H9 (cell line): ENCODE measurements around the gene MSH6. TPM values are rescaled to one million over a fixed set of nuclear protein-coding genes. Genes with fewer than 3 reads are reported as not detected.

Experiments used
- DNase-seq: peaks from one replicate; pipeline ENCODE4 v3.0.0-alpha.2; 2017
- H2AFZ ChIP-seq: one replicate; pipeline ENCODE4 v1.6.1; 2013; ENCODE audit warnings: mild to moderate bottlenecking, low read length, control low read depth, moderate library complexity
- H2AK5ac ChIP-seq: 2 replicates; pipeline ENCODE4 v1.6.1; 2013; ENCODE audit warnings: low read length, control low read depth, mixed read lengths; ENCODE audit not compliant: insufficient read length
- H2BK120ac ChIP-seq: one replicate; pipeline ENCODE4 v1.6.1; 2013; ENCODE audit warnings: low read depth, mild to moderate bottlenecking, low read length, control low read depth, inconsistent platforms; ENCODE audit not compliant: poor library complexity, severe bottlenecking
- H2BK12ac ChIP-seq: 2 replicates; pipeline ENCODE4 v1.6.1; 2013; ENCODE audit warnings: low read length, control low read depth, mixed read lengths, low read depth; ENCODE audit not compliant: insufficient read length
- H2BK15ac ChIP-seq: 2 replicates; pipeline ENCODE4 v1.6.1; 2013; ENCODE audit warnings: low read depth, low read length, control low read depth
- H2BK20ac ChIP-seq: one replicate; pipeline ENCODE4 v1.6.1; 2013; ENCODE audit warnings: low read depth, mild to moderate bottlenecking, low read length, control low read depth, inconsistent platforms; ENCODE audit not compliant: poor library complexity, severe bottlenecking
- H2BK5ac ChIP-seq: 2 replicates; pipeline ENCODE4 v1.6.1; 2013; ENCODE audit warnings: low read length, control low read depth, mixed read lengths; ENCODE audit not compliant: insufficient read length
- H3K14ac ChIP-seq: 2 replicates; pipeline ENCODE4 v1.6.1; 2013; ENCODE audit warnings: low read length, control low read depth; ENCODE audit not compliant: insufficient read depth
- H3K18ac ChIP-seq: 2 replicates; pipeline ENCODE4 v1.6.1; 2013; ENCODE audit warnings: low read depth, mild to moderate bottlenecking, mixed read lengths, low read length, control low read depth; ENCODE audit not compliant: insufficient read length
- H3K23ac ChIP-seq: 2 replicates; pipeline ENCODE4 v1.6.1; 2013; ENCODE audit warnings: low read length, control low read depth, mixed read lengths, low read depth; ENCODE audit not compliant: insufficient read length
- H3K23me2 ChIP-seq: 2 replicates; pipeline ENCODE4 v1.6.1; 2013; ENCODE audit warnings: low read depth, mild to moderate bottlenecking, mixed read lengths, low read length, control low read depth; ENCODE audit not compliant: insufficient read length, poor library complexity, severe bottlenecking
- H3K27ac ChIP-seq: 2 replicates; pipeline ENCODE4 v1.5.1; 2013; ENCODE audit warnings: low read length, control low read depth, mixed read lengths, low read depth; ENCODE audit not compliant: insufficient read length
- H3K27me3 ChIP-seq: 2 replicates; pipeline ENCODE4 v1.6.1; 2013; ENCODE audit warnings: low read length, control low read depth, inconsistent platforms; ENCODE audit not compliant: insufficient read depth
- H3K4ac ChIP-seq: 2 replicates; pipeline ENCODE4 v1.6.1; 2013; ENCODE audit warnings: low read depth, mild to moderate bottlenecking, control low read depth, inconsistent platforms, low read length, moderate library complexity
- H3K4me1 ChIP-seq: 2 replicates; pipeline ENCODE4 v1.6.1; 2013; ENCODE audit warnings: low read length, control low read depth, inconsistent platforms; ENCODE audit not compliant: insufficient read depth
- H3K4me2 ChIP-seq: 2 replicates; pipeline ENCODE4 v1.6.1; 2013; ENCODE audit warnings: low read length, control low read depth, mixed read lengths; ENCODE audit not compliant: insufficient read length, insufficient read depth
- H3K56ac ChIP-seq: 2 replicates; pipeline ENCODE4 v1.6.1; 2013; ENCODE audit warnings: low read depth, mild to moderate bottlenecking, mixed read lengths, low read length, control low read depth; ENCODE audit not compliant: insufficient read length
- H3K79me1 ChIP-seq: 2 replicates; pipeline ENCODE4 v1.6.1; 2013; ENCODE audit warnings: low read depth, mild to moderate bottlenecking, moderate library complexity, low read length, control low read depth, inconsistent platforms; ENCODE audit not compliant: insufficient read depth, poor library complexity, severe bottlenecking
- H3K79me2 ChIP-seq: 2 replicates; pipeline ENCODE4 v1.6.1; 2013; ENCODE audit warnings: low read length, control low read depth, inconsistent platforms; ENCODE audit not compliant: insufficient read depth
- H3K9ac ChIP-seq: 2 replicates; pipeline ENCODE4 v1.6.1; 2013; ENCODE audit warnings: low read length, control low read depth, mixed read lengths; ENCODE audit not compliant: insufficient read length; ENCODE audit errors: extremely low read depth
- H3K9me3 ChIP-seq: one replicate; pipeline ENCODE4 v1.6.1; 2013; ENCODE audit warnings: low read depth, low read length, inconsistent platforms; ENCODE audit not compliant: control insufficient read depth
- H3T11ph ChIP-seq: one replicate; pipeline ENCODE4 v1.6.1; 2013; ENCODE audit warnings: mild to moderate bottlenecking, low read length, control low read depth, inconsistent platforms
- H4K20me1 ChIP-seq: one replicate; pipeline ENCODE4 v1.6.1; 2013; ENCODE audit not compliant: control insufficient read depth, insufficient read length, insufficient read depth
- H4K5ac ChIP-seq: 2 replicates; pipeline ENCODE4 v1.6.1; 2013; ENCODE audit warnings: low read depth, mild to moderate bottlenecking, mixed read lengths, low read length, control low read depth; ENCODE audit not compliant: insufficient read length
- H4K8ac ChIP-seq: replicated peaks from 2 replicates; pipeline ENCODE4 v1.6.1; 2013; ENCODE audit warnings: low read length, control low read depth, mixed read lengths, low read depth; ENCODE audit not compliant: insufficient read length
- H4K91ac ChIP-seq: 2 replicates; pipeline ENCODE4 v1.6.1; 2013; ENCODE audit warnings: low read depth, mild to moderate bottlenecking, moderate library complexity, mixed read lengths, low read length, control low read depth; ENCODE audit not compliant: insufficient read length
- H3K27ac Mint-ChIP-seq, 3 experiments: 2 replicates in 2 of 3; 3 replicates in 1 of 3; pipeline ENCODE4 v1.8.0; 2020 to 2021; ENCODE audit warnings: mixed read lengths in 3 of 3, mild to moderate bottlenecking in 1 of 3, moderate library complexity in 1 of 3
- H3K27me3 Mint-ChIP-seq: 2 replicates; pipeline ENCODE4 v1.8.0; 2021; ENCODE audit warnings: low read depth, mild to moderate bottlenecking, moderate library complexity, mixed read lengths
- H3K36me3 Mint-ChIP-seq, 3 experiments: 2 replicates in 2 of 3; 3 replicates in 1 of 3; pipeline ENCODE4 v1.8.0; 2020 to 2021; ENCODE audit warnings: low read depth in 3 of 3, mixed read lengths in 3 of 3; ENCODE audit not compliant: insufficient read depth in 1 of 3
- H3K4me1 Mint-ChIP-seq, 2 experiments: 2 replicates each; pipeline ENCODE4 v1.8.0; 2020; ENCODE audit warnings: mixed read lengths in 2 of 2
- H3K4me3 Mint-ChIP-seq, 2 experiments: 2 replicates in 1 of 2; 3 replicates in 1 of 2; pipeline ENCODE4 v1.8.0; 2020 to 2021; ENCODE audit warnings: mild to moderate bottlenecking in 2 of 2, mixed read lengths in 2 of 2, moderate library complexity in 1 of 2
- H3K9me3 Mint-ChIP-seq, 2 experiments: 2 replicates in 1 of 2; 3 replicates in 1 of 2; pipeline ENCODE4 v1.8.0; 2020; ENCODE audit warnings: mild to moderate bottlenecking in 2 of 2, mixed read lengths in 2 of 2, moderate library complexity in 1 of 2
- CTCF ChIP-seq: fragments of 200-600 bp; sonication (generic); conservative IDR thresholded peaks from 3 replicates; pipeline ENCODE4 v1.8.0; 2021; ENCODE audit warnings: antibody characterized with exemption, mild to moderate bottlenecking
- WGBS: extraction: QIAGEN DNeasy Blood & Tissue Kit; methylation state at CpG from one replicate; pipeline ENCODE4 v1.1.7; 2013; ENCODE audit warnings: missing lambda C conversion rate, low lambda C conversion rate, mixed read lengths; ENCODE audit not compliant: insufficient read length; ENCODE audit errors: extremely low coverage; 5-methylcytosine and 5-hydroxymethylcytosine counted together
- total RNA-seq: library from RNA; stranded (reverse); gene quantifications from 2 replicates; pipeline ENCODE4 v1.2.1, GENCODE V29; 2021

Gene MSH6
- total RNA-seq, 1 experiment from 2014 or later = 303 TPM

- Histone ChIP-seq H3K23me2 (no peaks in the 10 kb centered on the region), H3K4me1 (no peaks in the 10 kb centered on the region), H3K27me3 (no peaks in the 10 kb centered on the region), H3K79me1 (peaks cover 5% of the 10 kb centered on the region), H3K9me3 (no peaks in the 10 kb centered on the region), H3K79me2 (peaks cover 5% of the 10 kb centered on the region; the same call in 1 of the 2 replicates), H4K5ac (no peak overlapping the region), H2BK20ac (no peak overlapping the region), H2BK15ac (no peak overlapping the region), H3K23ac (no peak overlapping the region), H2BK120ac (no peak overlapping the region), H4K91ac (no peak overlapping the region), H3K9ac (no peak overlapping the region), H4K20me1 (no peaks in the 10 kb centered on the region), H3K18ac (no peak overlapping the region), H3K27ac (no peak overlapping the region), H3K4ac (no peak overlapping the region), H4K8ac (no peak overlapping the region), H3K56ac (no peak overlapping the region), H3K14ac (no peak overlapping the region), H2AK5ac (no peak overlapping the region), H3K4me2 (no peak overlapping the region), H2BK5ac (no peak overlapping the region), H2AFZ (no peak overlapping the region), H2BK12ac (no peak overlapping the region), H3T11ph (no peak overlapping the region)
- Mint-ChIP-seq H3K27me3 (no peaks in the 10 kb centered on the region), H3K4me3 (no peak overlapping the region), H3K9me3 (no peaks in the 10 kb centered on the region), H3K4me1 (no peaks in the 10 kb centered on the region; a peak in 1 of 4 replicates), H3K36me3 (peaks cover 58 to 98% (median 95%) of the 10 kb centered on the region in 3 experiments), H3K27ac (peak overlapping the region in 1 of 3 experiments; percentile 46; a peak in 1 of 7 replicates)
- no peak for DNase-seq
- no CpG with 5 or more reads among the region's 1 CpG for WGBS
- no peak for TF ChIP-seq CTCF
Observed at GRCh38 chr2:47803770-47804169, 20.8 kb downstream of the MSH6 start.
